D341Med (cell line): ENCODE results near the gene BMERB1.
"Not testable (repeated sequence)": the region's sequence is repeated elsewhere in the genome, so short reads cannot be mapped to it uniquely, and the experiment has no call there.

Experiments used
- DNase-seq: peaks from one replicate; pipeline ENCODE4 v3.0.0; 2012; ENCODE audit warnings: low spot score

BMERB1 gene

DNA sequence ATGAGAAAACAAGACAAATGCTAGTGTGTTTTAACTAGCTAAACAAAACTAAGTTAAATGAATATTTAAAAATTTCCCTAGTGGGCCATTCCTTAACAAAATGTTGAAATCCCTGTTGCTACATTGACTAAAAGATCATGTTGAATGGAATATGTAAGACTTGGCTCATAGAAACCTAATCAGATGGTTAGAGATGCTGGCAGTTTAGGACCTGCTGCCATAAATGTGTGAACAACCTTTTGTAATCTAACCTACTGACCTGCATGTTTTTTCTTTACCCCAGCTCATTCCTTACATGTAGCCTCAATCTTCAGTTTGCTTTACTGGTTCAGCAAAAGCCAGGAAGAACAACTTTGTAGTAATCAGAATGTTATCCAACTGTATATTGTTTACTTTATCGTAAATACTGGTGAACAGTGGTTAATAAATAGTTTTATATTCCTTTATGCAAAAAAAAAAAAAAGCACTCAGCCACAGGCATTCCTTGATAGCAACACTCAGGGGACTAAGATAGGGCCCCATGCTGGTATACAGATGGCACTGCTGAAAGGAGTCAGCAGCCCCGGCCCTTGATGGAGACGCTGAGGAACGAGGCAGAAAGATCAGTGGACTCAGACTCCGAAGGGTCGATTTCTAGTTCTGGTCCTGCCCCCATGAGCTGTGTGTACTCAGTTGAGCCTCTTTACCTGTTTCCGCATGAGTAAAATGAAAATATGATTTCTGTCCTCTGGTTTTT is 130.4 kb downstream of the BMERB1 start:
- no peak for DNase-seq

DNA sequence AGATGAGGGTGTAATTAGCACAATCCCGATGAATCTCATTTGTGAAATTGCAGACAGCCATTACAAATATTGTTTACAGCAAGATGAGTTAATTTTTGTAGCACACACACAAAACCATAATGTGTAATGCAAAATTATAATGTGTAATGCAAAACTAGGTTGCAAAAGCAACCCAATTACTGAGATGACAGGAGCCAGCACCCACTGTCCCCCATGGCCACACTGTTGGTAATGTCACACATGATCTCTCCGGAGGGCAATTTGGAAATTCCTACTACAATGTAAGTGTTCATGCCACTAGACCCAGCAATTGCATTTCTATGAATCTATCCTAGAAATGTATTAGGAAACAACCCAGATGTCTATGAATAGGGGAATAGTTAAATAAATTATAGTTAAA is 131.7 kb downstream of the BMERB1 start:
- no peak for DNase-seq

DNA sequence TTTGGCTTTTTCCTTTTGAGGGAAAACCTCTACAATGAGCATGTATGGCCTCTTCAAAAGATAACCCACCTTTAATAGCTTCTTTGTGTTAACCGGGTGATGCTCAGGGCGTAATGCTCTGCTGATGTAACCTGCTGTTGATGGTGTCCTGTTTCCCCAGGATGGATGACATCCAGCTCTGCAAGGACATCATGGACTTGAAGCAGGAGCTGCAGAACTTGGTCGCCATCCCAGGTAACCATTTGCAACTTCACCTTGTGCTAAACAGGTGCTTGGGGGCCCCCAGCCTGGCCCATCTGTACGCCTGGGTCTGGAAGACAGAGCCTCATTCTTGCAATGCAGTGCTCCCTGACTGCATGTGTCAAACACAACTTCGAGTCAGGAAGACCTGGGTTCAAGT is 133.4 kb downstream of the BMERB1 start:
- DNase-seq = no peak

DNA sequence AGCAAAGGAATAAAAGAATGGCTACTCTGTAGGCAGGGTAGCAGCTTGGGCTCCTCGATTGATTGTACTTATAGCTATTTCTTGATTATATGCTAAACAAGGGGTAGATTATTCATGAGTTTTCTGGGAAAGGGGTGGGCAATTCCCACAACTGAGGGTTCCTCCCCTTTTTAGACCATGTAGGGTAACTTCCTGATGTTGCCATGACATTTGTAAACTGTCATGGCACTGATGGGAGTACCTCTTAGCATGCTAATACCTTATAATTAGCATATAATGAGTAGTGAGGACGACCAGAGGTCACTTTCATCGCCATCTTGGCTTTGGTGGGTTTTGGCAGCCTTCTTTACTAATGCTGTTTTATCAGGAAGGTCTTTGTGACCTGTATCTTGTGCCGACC is 136.3 kb downstream of the BMERB1 start:
- not testable (repeated sequence) for DNase-seq

DNA sequence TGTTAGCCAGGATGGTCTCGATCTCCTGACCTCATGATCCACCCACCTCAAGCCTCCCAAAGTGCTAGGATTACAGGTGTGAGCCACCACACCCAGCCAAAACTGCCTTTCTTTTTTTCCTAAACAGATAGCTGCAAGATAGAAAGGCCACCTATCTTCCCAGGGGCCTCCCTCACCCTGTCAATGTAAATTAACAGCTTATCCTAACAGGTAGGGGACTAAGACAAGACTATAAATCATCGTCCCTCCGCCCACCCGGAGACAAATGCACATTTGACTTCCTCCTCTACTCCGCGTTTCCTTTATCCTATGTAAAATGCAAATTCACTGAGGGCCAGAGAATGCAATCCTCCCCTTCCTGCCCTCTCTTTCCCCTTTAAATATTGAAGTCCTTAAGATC is 137.2 kb downstream of the BMERB1 start:
- no peak for DNase-seq

DNA sequence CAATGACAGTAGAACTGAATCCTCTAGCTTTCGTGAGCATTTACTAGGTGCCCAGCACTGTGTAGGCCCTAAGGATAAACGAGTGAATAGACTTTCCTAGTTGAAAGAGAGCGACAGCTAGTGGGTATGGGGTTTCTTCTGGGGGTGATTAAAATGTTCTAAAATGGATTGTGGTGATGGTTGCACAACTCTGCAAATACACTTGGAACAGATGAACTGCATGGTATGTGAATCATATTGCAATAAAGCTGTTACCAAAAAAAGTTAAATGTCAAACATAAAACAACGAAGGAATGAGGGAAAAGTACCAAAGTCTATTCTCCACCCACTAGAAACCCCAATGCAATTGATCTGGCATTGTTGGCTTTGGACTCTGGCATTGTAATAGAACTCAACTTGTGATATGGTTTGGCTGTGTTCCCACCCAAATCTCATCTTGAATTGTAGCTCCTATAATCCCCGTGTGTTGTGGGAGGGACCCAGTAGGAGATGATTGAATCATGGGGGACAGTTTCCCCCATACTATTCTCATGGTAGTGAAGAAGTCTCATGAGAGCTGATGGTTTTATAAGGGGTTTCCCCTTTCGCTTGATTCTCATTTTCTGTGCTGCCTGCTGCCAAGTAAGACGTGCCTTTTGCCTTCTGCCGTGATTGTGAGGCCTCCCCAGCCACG is 138.1 kb downstream of the BMERB1 start:
- DNase-seq = no peak

DNA sequence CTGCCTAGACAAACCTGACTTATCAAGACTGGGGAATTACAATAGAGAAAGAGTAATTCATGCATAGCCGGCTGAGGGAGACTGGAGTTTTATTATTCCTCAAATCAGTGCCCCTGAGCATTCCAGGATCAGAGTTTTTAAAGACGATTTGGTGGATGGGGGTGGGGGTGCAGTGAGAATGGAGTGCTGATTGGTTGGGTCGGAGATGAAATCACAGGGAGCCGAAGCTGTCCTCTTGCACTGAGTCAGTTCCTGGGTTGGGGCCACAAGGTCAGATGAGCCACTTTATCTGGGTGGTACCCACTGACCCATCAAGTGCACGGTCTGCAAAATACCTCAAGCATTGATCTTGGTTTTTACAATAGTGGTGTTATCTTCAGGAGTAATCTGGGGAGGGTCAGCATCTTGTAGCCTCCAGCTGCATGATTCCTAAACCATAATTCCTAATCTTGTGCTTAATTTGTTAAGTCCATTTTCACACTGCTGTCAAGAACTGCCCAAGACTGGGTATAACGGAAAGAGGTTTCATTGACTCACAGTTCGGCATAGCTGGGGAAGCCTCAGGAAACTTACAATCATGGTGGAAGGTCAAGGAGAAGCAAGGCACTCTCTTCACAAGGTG is 139.0 kb downstream of the BMERB1 start:
- DNase-seq = no peak

DNA sequence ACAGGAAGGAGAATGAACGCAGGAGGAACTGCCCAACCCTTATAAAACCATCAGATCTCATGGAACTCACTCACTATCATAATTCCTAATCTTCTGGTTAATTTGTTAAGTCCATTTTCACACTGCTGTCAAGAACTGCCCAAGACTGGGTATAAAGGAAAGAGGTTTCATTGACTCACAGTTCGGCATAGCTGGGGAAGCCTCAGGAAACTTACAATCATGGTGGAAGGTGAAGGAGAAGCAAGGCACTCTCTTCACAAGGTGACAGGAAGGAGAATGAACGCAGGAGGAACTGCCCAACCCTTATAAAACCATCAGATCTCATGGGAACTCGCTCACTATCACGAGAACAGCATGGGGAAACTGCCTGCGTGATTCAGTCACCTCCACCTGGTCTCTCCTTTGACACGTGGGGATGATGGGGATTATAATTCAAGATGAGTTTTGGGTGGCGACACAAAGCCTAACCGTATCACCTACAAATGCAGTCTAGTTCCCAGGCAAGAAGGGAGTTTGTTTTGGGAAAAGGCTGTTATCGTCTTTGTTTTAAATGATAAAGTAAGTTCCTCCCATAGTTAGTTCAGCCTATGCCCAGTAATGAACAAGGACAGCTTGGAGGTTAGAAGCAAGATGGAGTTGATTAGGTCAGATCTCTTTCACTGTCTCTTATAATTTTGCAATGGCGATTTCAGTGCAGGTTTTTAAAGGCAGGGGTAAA is 139.7 kb downstream of the BMERB1 start:
- DNase-seq = not testable (repeated sequence)

DNA sequence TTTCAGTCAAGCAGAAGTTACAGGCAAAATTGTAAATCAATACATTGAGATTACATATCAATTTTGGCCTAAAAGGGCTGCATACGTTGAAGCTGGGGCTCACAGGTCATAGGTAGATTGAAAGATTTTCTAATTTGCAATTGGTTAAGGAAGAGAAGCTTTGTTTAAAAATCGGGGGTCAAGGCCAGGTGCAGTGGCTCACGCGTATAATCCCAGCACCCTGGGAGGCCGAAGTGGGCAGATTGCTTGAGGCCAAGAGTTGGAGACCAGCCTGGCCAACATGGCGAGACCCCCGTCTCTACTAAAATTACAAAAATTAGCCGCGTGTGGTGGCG is 140.2 kb downstream of the BMERB1 start:
- no peak for DNase-seq

DNA sequence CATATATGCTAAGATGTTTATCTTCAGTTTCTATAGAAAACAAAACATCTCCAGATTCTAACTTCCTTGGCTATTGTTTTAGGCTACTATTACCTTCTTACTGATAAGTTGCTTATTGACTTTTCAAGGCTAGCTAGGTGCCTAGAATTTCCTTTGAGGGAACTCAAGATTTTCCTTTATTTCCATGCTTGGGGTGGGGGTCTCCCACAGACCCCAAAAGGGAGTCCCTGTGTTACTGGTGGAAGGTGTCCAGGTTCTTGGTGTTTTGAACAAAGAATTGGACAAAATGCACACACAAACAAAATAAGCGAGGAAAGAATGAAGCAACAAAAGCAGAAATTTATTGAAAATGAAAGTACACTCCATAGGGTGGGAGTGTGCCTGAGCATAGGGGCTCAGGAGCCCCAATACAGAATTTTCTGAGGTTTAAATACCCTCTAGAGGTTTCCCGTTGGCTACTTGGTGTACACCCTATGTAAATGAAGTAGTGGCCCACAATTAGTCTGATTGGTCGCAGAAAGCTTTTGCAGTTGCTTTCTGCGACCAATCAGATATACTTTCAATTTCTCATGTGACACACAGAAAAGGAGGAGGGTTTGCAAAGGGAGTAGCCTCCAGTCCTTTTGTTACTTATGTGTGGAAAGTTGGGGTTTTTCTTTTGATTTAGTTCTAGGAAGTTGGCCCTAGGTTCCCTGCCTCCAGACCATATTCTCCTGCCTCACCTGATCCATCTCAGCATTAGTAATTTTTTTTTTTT is 141.1 kb downstream of the BMERB1 start:
- DNase-seq = no peak

DNA sequence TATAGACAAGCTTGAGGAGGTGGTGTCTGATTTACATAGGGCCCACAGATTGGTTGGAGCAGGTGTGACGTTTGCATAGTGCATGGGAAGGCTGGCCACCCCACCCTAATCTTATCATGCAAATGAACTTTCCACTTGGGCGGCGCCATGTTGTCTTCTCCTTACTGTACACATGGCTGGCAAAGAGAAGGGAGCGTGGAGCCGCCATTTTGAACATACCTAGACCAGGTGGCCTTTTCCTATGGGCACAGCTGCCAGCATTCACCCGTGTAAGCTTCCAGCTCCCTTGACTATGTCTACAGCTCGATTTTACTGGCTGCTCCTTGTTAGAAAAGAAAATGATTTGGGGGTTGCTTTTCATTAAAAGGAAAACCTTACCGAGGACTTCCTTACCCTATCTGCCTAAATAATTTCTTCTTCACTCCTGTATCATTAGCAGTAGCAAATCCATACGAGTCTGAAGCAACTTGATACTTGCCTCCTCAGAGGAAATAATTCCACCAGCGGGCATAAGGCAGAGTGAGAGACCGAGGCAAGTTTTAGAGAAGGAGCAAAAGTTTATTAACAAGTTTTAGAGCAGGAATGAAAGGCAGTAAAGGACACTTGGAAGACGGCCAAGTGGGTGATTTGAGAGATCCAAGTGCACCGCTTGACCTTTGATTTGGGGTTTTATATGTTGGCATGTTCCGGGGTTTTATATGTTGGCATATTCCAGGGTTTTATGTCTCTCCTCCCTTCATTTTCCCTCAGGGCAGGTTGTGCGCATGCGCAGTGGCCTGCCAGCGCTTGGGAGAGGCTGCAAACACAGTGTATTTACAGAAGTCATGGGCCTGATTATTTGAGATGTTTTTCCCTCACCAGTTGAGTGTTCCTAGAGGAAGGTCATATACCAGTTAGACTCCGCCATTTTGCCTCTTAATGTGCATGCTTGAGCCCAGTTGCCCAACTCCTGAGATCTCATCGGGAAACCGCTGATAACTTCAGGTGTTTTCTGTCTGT is 142.9 kb downstream of the BMERB1 start:
- DNase-seq = no peak

DNA sequence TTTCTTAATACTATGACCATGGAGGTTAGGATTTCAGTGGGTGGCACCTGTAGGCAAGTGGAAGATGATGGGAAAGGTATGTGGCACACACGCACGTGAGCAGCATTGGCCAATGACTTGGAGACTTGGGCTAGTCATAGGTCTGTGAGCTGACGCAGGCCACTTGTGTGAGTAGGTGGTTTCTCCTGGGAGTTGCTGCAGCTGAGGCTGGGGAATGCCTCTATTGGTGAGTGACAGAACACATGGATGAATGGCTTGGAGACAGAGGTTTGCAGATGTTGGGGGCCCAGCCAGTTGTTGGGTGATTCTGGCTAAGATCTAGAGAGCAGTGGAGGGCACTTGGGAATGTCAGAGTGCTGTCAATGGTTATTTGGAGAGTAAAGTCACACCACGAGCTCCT is 144.4 kb downstream of the BMERB1 start:
- DNase-seq = no peak

DNA sequence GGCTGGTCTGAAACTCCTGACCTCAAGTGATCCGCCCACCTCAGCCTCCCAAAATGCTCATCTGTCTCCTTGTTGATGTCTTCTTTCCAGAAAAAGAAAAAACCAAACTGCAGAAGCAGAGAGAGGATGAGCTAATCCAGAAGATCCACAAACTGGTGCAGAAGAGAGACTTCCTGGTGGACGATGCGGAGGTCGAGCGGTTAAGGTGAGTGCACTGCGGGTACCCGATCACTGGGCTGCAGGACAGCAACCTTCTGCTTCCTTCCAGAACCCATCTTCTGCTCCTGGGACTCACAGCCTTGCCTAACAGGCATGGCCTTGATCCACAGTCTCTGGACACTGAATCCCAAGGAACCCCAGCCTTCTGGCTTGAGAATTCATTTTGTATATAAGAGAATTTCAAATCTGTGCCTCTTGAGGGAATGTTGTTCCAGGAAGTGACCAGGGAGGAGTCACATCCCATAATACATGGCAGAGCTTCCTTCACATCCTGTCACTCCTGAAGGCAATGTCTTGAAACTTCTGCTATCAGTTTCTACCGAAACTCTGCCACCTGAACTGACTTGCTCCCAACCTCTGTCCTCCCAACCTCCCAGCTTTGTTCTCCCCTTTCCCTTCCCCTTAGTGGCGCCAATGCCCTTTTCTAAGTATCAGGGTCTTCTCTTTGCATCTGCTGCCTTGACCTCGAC is 146.9 kb downstream of the BMERB1 start:
- no peak for DNase-seq

DNA sequence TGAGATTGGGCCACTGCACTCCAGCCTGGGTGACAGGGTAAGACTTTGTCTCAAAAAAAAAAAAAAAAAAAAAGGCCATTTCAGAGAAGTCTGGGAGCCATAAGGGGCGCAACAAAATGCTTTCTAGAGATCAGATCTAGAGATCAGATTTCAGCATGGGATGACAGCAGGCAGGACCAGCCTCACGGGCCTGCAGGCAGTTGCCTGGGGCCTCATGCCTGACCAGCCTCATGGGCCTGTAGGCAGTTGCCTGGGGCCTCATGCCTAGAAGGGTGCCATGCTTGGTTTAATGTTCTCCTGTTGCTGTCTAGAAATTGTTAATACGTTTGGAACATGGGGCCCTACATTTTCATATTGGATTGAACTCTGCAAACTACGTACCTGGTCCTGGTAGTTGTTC is 149.1 kb downstream of the BMERB1 start:
- DNase-seq = no peak

DNA sequence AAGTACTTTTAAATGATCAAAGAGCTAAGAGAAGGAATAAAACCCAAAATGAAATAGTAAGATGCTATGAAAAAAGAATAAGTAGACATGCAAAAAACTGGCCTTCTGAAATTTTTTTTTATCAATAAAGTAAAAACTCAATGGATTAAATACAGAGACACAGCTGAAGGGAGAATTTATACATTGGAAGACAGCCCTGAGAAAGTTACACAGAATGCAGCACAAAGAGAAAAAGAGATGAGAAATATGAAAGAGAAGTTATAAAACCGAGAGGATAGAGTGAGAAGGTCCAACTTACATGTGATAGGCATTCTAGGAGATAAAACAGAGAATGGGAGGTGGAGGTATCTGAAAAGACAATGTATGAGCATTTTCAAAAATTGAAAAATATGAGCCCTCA is 151.6 kb downstream of the BMERB1 start:
- no peak for DNase-seq

DNA sequence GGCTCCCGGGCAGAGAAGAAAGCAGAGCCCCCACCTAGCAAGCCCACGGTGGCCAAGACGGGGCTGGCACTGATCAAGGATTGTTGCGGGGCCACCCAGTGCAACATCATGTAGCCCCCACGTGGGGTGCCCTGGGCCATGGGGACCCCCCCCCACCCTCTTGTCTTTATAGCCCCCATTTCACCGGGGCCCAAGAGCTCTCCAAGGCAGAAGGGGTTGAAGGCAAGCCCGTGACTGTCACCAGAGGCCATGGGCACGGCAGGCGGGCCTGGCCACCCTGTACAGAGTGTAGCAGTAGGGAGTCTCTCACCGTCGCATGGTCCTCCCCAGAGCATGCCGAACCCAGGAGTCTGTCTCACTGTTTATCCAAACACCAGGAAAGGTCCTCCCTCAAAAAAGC is 152.3 kb downstream of the BMERB1 start:
- DNase-seq = no peak

DNA sequence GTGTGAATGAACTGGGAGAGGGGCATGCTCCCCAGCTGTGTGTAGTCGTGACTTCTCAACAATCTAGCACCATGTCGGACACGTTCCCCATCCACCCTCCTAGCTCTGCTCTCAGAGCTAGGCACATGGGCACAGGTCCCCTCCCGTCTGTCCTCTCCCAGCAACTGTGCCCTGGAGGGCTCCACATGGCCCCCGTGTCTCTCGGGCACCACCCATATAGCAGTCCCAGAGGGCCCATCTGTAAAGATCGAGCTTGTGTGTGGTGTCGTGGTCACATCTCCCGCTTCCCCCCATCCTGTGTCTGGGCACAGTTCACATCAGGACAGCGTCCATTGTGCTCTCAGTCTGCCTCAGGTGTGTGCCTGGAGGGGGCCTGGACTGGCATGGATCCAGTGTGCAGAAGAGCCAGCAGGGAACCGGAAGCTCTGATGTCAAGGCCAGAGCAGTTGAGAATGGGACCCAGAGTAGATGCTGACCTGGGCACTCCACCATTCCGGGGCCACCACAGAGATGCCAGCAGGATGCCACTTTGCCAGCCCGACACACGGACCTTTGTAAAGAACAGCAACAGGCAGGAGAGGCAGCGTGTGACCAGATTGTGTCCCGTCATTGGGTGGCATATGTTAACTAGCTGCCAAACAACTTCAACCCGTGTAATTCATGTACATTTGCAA is 152.9 kb downstream of the BMERB1 start:
- DNase-seq = no peak

DNA sequence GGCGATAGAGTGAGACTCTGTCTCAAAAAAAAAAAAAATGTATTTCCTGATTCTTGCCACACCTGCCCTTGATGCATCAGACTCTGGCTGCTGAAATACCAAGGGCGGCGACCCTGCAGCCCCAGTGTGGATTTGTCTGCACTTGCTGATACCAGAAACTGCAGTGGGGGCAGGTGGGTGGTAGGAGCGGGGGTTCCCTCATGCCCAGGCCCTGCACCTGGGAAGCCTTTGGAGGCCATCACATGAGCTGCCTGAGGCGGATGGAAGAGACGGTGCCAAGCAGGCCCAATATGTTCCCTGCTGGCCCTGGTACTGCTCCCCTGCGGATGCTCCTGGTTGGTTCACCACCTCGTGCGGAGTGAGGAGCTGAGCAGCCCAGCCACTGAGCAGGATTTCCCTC is 157.9 kb downstream of the BMERB1 start:
- DNase-seq = no peak

DNA sequence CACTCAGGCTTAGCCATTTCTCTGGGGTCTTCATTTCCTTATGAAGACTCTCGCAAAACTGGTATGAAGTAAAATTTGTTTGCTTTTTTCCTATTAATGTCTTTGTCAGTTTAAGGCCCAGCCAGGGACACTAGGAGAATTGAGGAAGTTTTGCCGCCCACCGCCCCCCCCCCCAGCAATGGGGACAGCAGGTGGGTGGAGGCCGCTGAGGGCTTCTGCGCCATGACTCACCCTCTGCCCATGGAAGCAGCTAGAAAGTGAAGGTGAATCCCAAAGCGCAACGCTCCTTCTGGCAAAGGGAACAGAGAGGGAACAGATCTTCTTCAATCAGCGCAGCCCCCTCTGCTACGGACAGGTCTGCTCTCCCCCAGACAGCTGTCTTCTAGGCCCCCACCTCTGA is 158.8 kb downstream of the BMERB1 start:
- no peak for DNase-seq
